Fibroblast of the aortic adventitia (primary cell): ENCODE data around the gene ZBTB43. TPM values are rescaled to one million over a fixed set of nuclear protein-coding genes. Genes with fewer than 3 reads are reported as not detected.
"Not testable (repeated sequence)": the region's sequence is repeated elsewhere in the genome, so short reads cannot be mapped to it uniquely, and the experiment has no call there.

Experiments used
- DNase-seq: peaks from one replicate; pipeline ENCODE4 v3.0.0-alpha.2; 2010; ENCODE audit warnings: low read depth
- H3K4me3 ChIP-seq: 2 replicates; pipeline ENCODE4 v1.5.1; 2011; ENCODE audit warnings: low read depth, mild to moderate bottlenecking, control low read depth, low read length, moderate library complexity
- CTCF ChIP-seq: IDR thresholded peaks from 2 replicates; pipeline ENCODE4 v1.5.1; 2011; ENCODE audit warnings: mild to moderate bottlenecking, low read length, control low read depth, inconsistent platforms; ENCODE audit not compliant: insufficient read depth
- total RNA-seq: library from RNA; depleted of rRNA; stranded (reverse); fragments of >200 nt; gene quantifications from 2 replicates; pipeline ENCODE4 v1.2.3, GENCODE V29; 2012; ENCODE audit warnings: low replicate concordance

ZBTB43 gene
- total RNA-seq, 1 donor: 11.1 TPM

GRCh38 chr9:126814091-126814490, 9.3 kb downstream of the ZBTB43 start:
- TF ChIP-seq CTCF: no peak
- no peak overlapping the region for H3K4me3 ChIP-seq
- no peak for DNase-seq

GRCh38 chr9:126817615-126818014, 12.8 kb downstream of the ZBTB43 start:
- not testable (repeated sequence) for DNase-seq, H3K4me3 ChIP-seq

- no peak overlapping the region for H3K4me3 ChIP-seq
- no peak for DNase-seq
- no peak for TF ChIP-seq CTCF
Measured at GRCh38 chr9:126818482-126818881, 13.6 kb downstream of the ZBTB43 start.

- no peak overlapping the region for H3K4me3 ChIP-seq
- no peak for DNase-seq
- no peak for TF ChIP-seq CTCF
Measured at GRCh38 chr9:126819482-126819881, 14.6 kb downstream of the ZBTB43 start.

GRCh38 chr9:126822278-126822677, 17.4 kb downstream of the ZBTB43 start:
- no peak for DNase-seq
- no peak for TF ChIP-seq CTCF
- H3K4me3 ChIP-seq: no peak overlapping the region

- no peak for TF ChIP-seq CTCF
- DNase-seq: no peak
- no peak overlapping the region for H3K4me3 ChIP-seq
Measured at GRCh38 chr9:126822873-126823272, 18.0 kb downstream of the ZBTB43 start.

- not testable (repeated sequence) for DNase-seq, H3K4me3 ChIP-seq
Measured at GRCh38 chr9:126824052-126824451, 19.2 kb downstream of the ZBTB43 start.

GRCh38 chr9:126827227-126827626, 22.4 kb downstream of the ZBTB43 start:
- no peak for TF ChIP-seq CTCF
- no peak for DNase-seq
- H3K4me3 ChIP-seq: no peak overlapping the region
